GM23248 (cell line): ENCODE measurements around the gene CHST13. TPM values are rescaled to one million over a fixed set of nuclear protein-coding genes. Genes with fewer than 3 reads are reported as not detected.
A peak's percentile ranks its signal among the peaks of the same experiment; 100 is the strongest.

Source experiments
- DNase-seq: peaks from one replicate; pipeline ENCODE4 v3.0.0-alpha.2; 2015
- H2AFZ ChIP-seq: fragments of 200-600 bp; sonication (generic); 2 replicates; pipeline ENCODE4 v1.6.1; 2016; ENCODE audit warnings: antibody characterized with exemption
- H3F3A ChIP-seq: fragments of 200-600 bp; sonication (generic); 2 replicates; pipeline ENCODE4 v1.6.1; 2016; ENCODE audit warnings: mild to moderate bottlenecking, antibody characterized with exemption, mixed run types; ENCODE audit not compliant: insufficient read depth
- H3K27ac ChIP-seq: fragments of 200-600 bp; sonication (generic); 2 replicates; pipeline ENCODE4 v1.5.1; 2016; ENCODE audit warnings: mild to moderate bottlenecking
- H3K27me3 ChIP-seq: fragments of 200-600 bp; sonication (generic); replicated peaks from 2 replicates; pipeline ENCODE4 v1.6.1; 2016; ENCODE audit warnings: mild to moderate bottlenecking; ENCODE audit not compliant: insufficient read depth
- H3K36me3 ChIP-seq: fragments of 200-600 bp; sonication (generic); 2 replicates; pipeline ENCODE4 v1.6.1; 2016; ENCODE audit warnings: low read depth, mild to moderate bottlenecking
- H3K4me1 ChIP-seq: fragments of 200-600 bp; sonication (generic); 2 replicates; pipeline ENCODE4 v1.6.1; 2016; ENCODE audit warnings: mild to moderate bottlenecking; ENCODE audit not compliant: insufficient read depth
- H3K4me2 ChIP-seq: fragments of 200-600 bp; sonication (generic); one replicate; pipeline ENCODE4 v1.6.1; 2016; ENCODE audit warnings: mild to moderate bottlenecking; ENCODE audit not compliant: unreplicated experiment
- H3K4me3 ChIP-seq: fragments of 200-600 bp; sonication (generic); 2 replicates; pipeline ENCODE4 v1.5.1; 2016; ENCODE audit warnings: mild to moderate bottlenecking
- H3K79me2 ChIP-seq: fragments of 200-600 bp; sonication (generic); 2 replicates; pipeline ENCODE4 v1.6.1; 2016; ENCODE audit warnings: mild to moderate bottlenecking; ENCODE audit not compliant: insufficient read depth
- H3K9ac ChIP-seq: fragments of 200-600 bp; sonication (generic); 2 replicates; pipeline ENCODE4 v1.6.1; 2016; ENCODE audit warnings: mild to moderate bottlenecking
- H3K9me2 ChIP-seq: fragments of 200-600 bp; sonication (generic); 2 replicates; pipeline ENCODE4 v1.6.1; 2016; ENCODE audit warnings: mixed run types, mild to moderate bottlenecking, moderate library complexity; ENCODE audit not compliant: insufficient read depth
- H3K9me3 ChIP-seq: fragments of 200-600 bp; sonication (generic); one replicate; pipeline ENCODE4 v1.6.1; 2017; ENCODE audit warnings: low read depth
- H4K20me1 ChIP-seq: fragments of 200-600 bp; sonication (generic); 2 replicates; pipeline ENCODE4 v1.6.0; 2016; ENCODE audit not compliant: insufficient read depth
- EZH2 ChIP-seq: fragments of 200-600 bp; sonication (generic); IDR thresholded peaks from 2 replicates; pipeline ENCODE4 v1.6.1; 2018; ENCODE audit warnings: antibody characterized with exemption, mild to moderate bottlenecking; ENCODE audit not compliant: insufficient read depth, poor library complexity, severe bottlenecking
- EZH2phosphoT487 ChIP-seq: fragments of 200-600 bp; sonication (generic); IDR thresholded peaks from 2 replicates; pipeline ENCODE4 v1.6.1; 2018; ENCODE audit warnings: antibody characterized with exemption, moderate library complexity, mild to moderate bottlenecking, low read depth; ENCODE audit not compliant: insufficient read depth
- whole genome bisulfite sequencing, 2 experiments: methylation state at CpG; one replicate each; pipeline ENCODE4 v1.1.6; 2015 to 2017; ENCODE audit warnings: low lambda C conversion rate in 2 of 2, low coverage in 1 of 2; ENCODE audit errors: missing lambda C conversion rate in 2 of 2; 5-methylcytosine and 5-hydroxymethylcytosine counted together
- in situ Hi-C: fragments of 300-500 bp; cut with MboI; formaldehyde crosslinking; loops from 2 replicates; pipeline ENCODE4 v1.15.0; 2020
- polyA plus RNA-seq: library from polyadenylated mRNA; unstranded; fragments of >200 nt; fragmentation: Nextera tagmentation; extraction: Ambion mirVana; gene quantifications from 2 replicates; pipeline ENCODE4 v1.2.1, GENCODE V29; 2016
- total RNA-seq: library from RNA; depleted of rRNA; stranded (reverse); fragments of >200 nt; shearing (Covaris generic); gene quantifications from 2 replicates; pipeline ENCODE4 v1.2.3, GENCODE V29; 2014

Gene CHST13
- total and polyA plus RNA-seq, 2 experiments from 2014 or later, result 0.11 TPM; not detected in 1

- 85 to 92% methylated on average over 6 of the region's 6 CpGs for WGBS, 2 experiments
- no peak overlapping the region for H3K27ac ChIP-seq
- no peak for TF ChIP-seq EZH2
- no peaks in the 10 kb centered on the region for H3K9me3 ChIP-seq
- H3K79me2 ChIP-seq, result no peaks in the 10 kb centered on the region
- H3K9ac ChIP-seq, result no peak overlapping the region
- peaks cover 24% of the 10 kb centered on the region; the same call in 1 of the 2 replicates for H3K27me3 ChIP-seq
- H3K9me2 ChIP-seq, result no peaks in the 10 kb centered on the region
- in situ Hi-C loops, result no loop called here
- H2AFZ ChIP-seq, result no peak overlapping the region
- no peaks in the 10 kb centered on the region for H3F3A ChIP-seq
- no peaks in the 10 kb centered on the region for H3K4me1 ChIP-seq
- H3K4me3 ChIP-seq, result no peak overlapping the region
- no peaks in the 10 kb centered on the region for H3K36me3 ChIP-seq
- no peak for DNase-seq
- H3K4me2 ChIP-seq, result no peak overlapping the region
- H4K20me1 ChIP-seq, result no peaks in the 10 kb centered on the region
Observed at GRCh38 chr3:126527455-126528211, 3.7 kb downstream of the CHST13 start.

- TF ChIP-seq EZH2 (no peak), EZH2phosphoT487 (no peak)
- no peak overlapping the region for H3K9ac ChIP-seq
- no peaks in the 10 kb centered on the region for H3K4me1 ChIP-seq
- no peaks in the 10 kb centered on the region for H3K9me2 ChIP-seq
- H3K4me3 ChIP-seq, result no peak overlapping the region
- WGBS, 2 experiments, result 73 to 74% methylated on average over 5 of the region's 5 CpGs
- in situ Hi-C loops, result no loop called here
- H3K27ac ChIP-seq, result no peak overlapping the region
- H3K79me2 ChIP-seq, result no peaks in the 10 kb centered on the region
- no peaks in the 10 kb centered on the region for H3F3A ChIP-seq
- peaks cover 24% of the 10 kb centered on the region for H3K27me3 ChIP-seq
- no peaks in the 10 kb centered on the region for H4K20me1 ChIP-seq
- no peak for DNase-seq
- no peaks in the 10 kb centered on the region for H3K9me3 ChIP-seq
- H3K4me2 ChIP-seq, result no peak overlapping the region
- H3K36me3 ChIP-seq, result no peaks in the 10 kb centered on the region
- H2AFZ ChIP-seq, result no peak overlapping the region
Observed at GRCh38 chr3:126528419-126528799, 4.5 kb downstream of the CHST13 start.

GRCh38 chr3:126528800-126529541 is 5.0 kb downstream of the CHST13 start:
- DNase-seq, result peak; percentile 56
- WGBS, 2 experiments, result 63 to 67% methylated on average over 14 of the region's 14 CpGs
- Histone ChIP-seq H2AFZ (no peak overlapping the region), H3K9me2 (no peaks in the 10 kb centered on the region), H3K27me3 (peaks cover 27% of the 10 kb centered on the region), H3K9ac (no peak overlapping the region), H3K9me3 (no peaks in the 10 kb centered on the region), H3K4me1 (no peaks in the 10 kb centered on the region), H3K4me2 (no peak overlapping the region), H3K79me2 (no peaks in the 10 kb centered on the region), H3F3A (no peaks in the 10 kb centered on the region), H3K4me3 (no peak overlapping the region), H3K27ac (no peak overlapping the region), H4K20me1 (no peaks in the 10 kb centered on the region), H3K36me3 (no peaks in the 10 kb centered on the region)
- no peak for TF ChIP-seq EZH2
- no peak for TF ChIP-seq EZH2phosphoT487
- in situ Hi-C loops, result no loop called here

- in situ Hi-C loops, result no loop called here
Observed at GRCh38 chr3:126529585-126530170, 5.7 kb downstream of the CHST13 start.

More at GRCh38 chr3:126529585-126530170, 5.7 kb downstream of the CHST13 start:
- Histone ChIP-seq H3K4me1 (no peaks in the 10 kb centered on the region), H3K9me2 (no peaks in the 10 kb centered on the region), H3K79me2 (no peaks in the 10 kb centered on the region), H2AFZ (no peak overlapping the region), H3K27me3 (peaks cover 34% of the 10 kb centered on the region), H3K4me3 (no peak overlapping the region), H3K9me3 (no peaks in the 10 kb centered on the region), H3K9ac (no peak overlapping the region), H4K20me1 (no peaks in the 10 kb centered on the region), H3K4me2 (no peak overlapping the region), H3K36me3 (no peaks in the 10 kb centered on the region), H3K27ac (no peak overlapping the region), H3F3A (no peaks in the 10 kb centered on the region)
- no peak for DNase-seq
- 74 to 97% methylated on average over 4 to 7 of the region's 7 CpGs for WGBS, 2 experiments
- TF ChIP-seq EZH2phosphoT487 (no peak), EZH2 (no peak)
